Activated CD4-positive, CD25-positive, alpha-beta regulatory T cell treated with anti-CD3 and anti-CD28 coated beads, Interleukin-2, amount 50 U/mL, for 72 hours (primary cell): ENCODE data around the gene ZNF18.
"Not testable (repeated sequence)": the region's sequence is repeated elsewhere in the genome, so short reads cannot be mapped to it uniquely, and the experiment has no call there.

Source experiments
- DNase-seq: peaks from one replicate; pipeline ENCODE4 v3.0.0; 2021

The ZNF18 gene

DNA sequence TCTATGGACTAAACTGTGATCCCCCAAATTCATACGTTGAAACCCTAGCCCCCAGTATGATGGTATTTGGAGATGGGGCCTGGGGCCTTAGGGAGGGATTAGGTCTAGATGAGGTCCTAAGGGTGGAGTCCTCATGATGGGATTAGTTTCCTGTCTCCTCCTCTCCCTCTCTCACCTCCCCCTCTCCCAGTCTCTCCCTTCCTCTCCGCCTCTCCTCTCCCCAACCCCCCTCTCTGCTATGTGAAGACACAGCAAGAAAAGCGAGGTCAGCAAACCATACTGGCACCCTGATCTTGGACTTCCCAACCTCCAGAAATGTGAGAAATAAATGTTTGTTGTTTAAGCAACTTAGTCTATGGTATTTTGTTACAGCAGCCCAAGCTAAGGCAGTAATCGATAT, 15.4 kb downstream of the ZNF18 start:
- no peak for DNase-seq

DNA sequence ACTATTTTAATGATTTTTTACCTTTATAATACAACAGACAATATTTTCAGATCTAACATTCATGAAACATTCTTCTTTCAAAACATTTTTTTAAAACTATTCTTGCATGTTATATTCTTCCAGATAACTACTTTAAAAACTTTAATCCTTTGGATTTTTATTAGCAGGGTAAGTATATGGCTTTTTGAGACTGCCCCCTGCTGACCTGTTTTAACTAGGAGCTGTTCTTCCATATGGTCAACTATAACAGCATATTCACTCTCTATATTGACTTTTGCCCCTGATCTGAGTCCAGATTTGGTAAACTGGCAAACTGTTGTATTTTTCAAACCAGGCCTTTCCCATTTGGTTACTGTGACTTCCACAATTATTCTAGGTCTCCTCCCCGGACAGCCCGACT, 16.5 kb downstream of the ZNF18 start:
- no peak for DNase-seq

DNA sequence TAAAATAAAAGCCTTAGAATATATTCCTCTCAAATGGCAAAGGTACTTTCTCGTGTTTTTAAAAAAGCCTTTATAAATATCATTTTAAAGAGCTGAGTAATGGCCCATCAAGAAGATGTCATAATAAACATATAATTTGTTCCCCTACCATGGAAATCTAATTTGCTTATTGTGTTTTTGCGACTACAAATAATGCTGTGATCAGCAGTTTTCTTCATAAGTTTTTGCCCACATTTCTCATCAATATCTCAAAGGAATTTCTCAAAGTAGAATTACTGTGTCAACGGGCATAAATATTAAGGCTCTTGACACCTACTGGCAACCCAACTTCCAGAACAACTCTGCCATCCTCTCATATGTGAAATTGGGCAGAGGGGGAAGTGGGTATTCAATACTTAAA, 17.5 kb downstream of the ZNF18 start:
- no peak for DNase-seq

DNA sequence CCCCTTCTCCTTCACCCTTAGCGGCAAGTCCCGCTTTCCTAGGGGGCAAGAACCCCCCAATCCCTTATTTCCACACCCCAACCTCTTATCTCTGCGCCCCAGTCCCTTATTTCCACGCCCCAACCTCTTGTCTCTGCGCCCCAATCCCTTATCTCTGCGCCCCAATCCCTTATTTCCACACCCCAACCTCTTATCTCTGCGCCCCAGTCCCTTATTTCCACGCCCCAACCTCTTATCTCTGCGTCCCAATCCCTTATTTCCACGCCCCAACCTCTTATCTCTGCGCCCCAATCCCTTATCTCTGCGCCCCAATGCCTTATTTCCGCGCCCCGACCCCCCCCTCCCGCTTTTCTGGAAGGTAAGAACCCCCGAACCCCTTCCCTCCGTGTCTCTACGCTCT, 24.5 kb downstream of the ZNF18 start:
- not testable (repeated sequence) for DNase-seq

DNA sequence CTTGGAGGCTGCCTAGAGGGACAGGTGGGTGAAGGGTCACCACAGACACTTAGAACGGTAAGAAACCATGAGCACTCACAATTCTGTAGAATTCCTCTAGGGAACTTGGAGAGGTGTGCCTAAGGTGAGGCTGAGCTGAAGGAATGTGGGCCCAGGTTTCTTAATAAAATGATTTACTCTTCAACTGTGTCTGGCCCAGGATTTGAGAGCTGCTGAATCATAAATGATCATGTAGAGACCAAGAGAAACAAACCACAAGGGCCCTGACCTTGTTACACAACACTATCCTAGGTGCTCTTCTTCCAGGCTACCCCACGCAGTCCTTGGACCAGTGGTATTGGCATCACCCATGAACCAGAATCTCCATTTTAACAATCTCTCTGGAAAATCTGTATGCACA, 27.7 kb downstream of the ZNF18 start:
- DNase-seq = no peak

DNA sequence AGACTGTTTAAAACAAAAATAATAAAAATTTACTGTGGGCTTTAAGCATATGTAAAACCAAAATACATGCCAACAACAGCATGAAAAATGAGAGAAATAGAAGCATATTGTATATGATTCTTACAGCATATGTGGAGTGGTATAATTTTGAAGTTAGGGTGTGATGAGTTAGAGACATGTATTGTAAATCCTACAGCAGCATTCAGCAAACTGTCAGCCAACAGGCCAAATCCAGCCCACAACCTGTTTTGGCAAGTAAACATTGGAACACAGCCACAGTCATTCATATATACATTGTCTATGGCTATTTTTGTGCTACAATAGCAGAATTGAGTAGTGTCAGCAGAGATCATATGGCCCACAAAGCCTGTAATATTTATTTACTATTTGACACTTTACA, 42.3 kb downstream of the ZNF18 start:
- DNase-seq = no peak

DNA sequence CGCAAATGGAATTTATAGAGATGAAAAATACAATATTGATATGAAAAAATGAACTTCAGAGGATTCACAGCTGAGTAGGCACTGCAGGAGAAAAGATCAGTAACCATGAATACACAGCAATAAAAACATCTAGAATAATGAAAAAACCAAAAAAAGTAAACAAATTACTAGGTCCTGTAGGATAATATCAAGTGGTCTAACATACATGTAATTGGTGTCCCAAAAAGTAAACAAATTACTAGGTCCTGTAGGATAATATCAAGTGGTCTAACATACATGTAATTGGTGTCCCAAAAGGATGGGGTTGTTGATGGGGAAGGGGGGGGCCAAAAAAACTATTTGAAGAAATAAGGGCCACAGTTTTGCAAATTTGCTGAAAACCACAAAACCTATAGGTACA, 43.4 kb downstream of the ZNF18 start:
- DNase-seq = no peak

DNA sequence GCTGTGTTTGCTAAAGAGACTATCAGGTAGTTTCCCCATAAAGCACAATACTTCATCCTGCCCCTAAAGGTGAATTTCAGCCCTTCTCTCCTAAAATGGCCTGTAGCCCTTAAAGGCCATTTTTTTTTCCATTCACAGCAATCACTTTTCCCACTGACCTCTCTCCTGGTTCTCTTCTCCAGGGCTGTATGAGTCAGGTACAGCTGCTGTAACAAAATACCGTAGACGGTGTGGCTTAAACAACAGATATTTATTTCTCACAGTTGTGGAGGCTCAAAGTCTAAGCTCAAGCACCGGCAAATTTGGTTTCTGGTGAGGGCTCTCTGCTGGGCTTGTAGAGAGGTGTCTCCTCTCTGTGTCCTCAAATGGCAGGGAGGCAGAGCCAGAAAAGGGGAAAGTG, 44.7 kb downstream of the ZNF18 start:
- no peak for DNase-seq

DNA sequence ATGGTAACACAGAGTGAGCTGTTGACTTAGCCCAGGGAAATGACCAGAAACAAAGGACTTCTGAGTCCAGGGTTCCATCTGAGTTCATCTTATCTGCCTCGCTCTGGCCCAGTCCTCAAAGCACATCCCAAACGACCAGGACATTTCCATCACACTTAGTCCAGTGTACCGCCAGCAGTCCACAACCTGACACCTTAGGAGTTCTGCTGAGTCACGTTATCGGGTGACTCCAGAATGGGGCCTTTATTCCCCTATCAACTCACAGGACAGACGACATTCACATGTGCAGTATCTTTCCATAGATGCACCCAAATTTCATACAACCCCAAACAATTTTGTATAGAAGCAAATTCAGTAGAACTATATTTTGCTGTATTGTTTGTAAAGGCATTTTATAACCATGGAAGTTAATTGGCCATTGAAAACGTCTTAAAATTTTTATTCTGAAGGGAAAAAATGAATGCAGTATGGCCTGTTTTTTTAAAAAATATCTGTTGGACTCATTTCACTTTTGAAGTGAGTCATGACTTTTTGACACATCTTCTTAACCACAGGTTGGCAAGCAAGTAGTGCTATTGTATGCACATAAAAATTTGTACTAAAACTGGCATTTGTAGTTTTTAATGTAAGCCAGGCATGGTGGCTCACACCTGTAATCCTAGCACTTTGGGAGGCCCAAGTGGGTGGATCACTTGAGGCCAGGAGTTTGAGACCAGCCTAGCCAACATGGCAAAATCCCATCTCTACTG, 46.3 kb downstream of the ZNF18 start:
- no peak for DNase-seq

DNA sequence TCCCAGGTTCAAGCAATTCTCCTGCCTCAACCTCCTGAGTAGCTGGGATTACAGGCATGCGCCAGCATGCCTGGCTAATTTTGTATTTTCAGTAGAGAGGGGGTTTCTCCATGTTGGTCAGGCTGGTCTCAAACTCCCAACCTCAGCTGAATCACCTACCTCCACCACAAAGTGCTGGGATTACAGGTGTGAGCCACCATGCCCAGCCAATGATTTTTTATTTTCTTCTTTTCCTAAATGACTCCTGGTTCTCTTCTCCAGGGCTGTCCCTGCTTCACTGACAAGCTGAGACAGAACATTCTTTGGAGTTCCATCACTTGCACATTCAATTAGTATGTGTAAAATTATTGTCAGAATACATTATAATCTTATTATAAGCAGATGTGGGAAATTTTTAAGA, 47.7 kb downstream of the ZNF18 start:
- not testable (repeated sequence) for DNase-seq

DNA sequence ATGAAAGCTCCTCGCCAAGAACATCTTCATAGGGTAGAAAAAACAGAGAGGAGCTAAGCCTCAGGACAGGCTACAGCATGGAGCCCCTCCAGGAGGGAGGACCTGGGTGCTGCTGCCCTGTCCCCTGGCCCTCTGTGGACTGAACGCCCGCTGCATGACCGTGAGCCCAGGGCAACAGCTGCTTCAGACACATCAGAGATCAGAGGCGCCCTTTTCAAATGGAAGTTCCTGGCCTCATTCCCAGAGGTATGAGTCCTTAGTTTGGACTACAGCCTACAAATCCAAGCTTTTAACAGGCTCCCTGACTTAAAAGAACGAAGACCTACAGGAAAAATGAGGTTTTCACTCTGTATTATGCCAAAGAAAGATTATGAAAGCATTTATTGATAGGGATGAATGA, 48.5 kb downstream of the ZNF18 start:
- DNase-seq = no peak

DNA sequence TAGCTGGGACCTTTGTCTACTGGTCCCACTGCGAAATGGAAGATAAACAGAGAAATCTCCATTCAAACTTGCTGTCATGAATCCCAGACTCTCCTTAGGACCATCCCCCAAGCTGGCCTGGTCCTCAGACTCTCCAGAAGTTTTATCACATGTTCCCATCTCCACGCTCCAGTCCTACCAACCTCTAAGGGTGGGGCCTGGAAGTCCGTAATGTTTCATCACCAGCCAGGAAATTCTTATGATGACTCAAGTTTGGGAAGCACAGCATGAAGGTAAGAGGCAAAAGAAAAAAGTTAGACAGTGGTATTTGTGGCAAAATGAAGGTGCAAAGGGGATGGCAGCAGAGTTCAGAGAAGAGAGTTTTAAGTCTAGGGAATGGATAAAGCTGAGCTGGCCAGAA, 52.7 kb downstream of the ZNF18 start:
- DNase-seq = no peak

DNA sequence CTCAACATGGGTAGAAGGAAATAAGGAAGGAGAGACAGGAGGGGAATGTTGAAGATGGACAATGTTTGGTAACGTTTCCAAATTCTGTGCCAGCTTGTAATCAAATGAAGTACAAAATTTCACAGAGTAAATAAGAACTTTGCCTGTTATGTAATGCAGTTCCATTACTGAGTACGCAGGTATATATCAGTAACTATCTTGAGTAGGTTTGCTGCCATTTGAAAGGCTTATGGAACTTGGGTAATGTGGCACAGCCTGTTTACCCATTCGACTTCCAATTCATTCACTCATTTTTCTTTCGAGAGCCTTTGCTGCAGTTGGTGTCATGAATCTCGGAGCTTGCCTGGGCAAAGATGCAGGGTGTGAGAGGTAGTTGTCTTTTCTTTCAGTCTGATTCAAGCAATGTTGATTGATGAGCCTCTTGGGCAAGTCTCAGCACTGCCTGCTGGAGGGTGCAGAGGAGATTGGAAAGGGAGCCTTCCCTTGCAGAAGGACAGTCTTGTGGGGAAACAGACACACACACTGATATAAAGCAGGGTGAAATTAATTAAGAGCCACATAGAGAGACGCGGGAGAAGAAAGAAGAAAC, 53.4 kb downstream of the ZNF18 start:
- DNase-seq = no peak

DNA sequence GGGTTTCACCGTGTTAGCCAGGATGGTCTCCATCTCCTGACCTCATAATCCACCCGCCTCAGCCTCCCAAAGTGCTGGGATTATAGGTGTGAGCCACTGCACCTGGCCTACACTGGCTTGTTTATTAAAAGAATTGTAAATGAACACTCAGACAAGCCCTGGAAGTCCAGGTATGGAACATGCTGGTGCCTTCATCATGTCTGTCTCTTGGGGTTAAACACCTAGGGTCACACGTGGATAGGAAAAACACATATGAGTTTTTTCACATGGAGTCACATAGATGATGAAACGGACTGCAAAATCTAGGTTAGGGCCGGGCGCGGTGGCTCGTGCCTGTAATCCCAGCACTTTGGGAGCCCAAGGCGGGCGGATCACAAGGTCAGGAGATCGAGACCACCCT, 54.2 kb downstream of the ZNF18 start:
- DNase-seq = not testable (repeated sequence)

DNA sequence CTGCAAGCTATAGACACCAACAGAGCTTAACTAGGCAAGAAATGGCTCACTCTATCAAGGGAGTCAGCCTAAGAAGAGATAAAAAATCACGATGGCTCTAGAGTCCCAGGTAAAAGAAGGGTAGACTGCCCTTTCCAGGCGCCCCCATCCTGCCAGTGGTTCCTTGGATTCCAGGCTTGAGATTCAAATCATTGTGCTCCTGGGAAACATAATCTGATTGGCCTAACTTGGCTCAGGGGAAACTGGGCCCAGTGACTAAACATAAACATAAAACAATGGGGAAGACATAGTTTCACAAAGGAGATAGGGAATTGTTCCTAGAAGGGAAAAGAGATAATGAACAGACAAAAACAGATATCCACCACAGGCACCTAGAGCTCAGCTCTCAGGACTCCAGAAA, 56.4 kb downstream of the ZNF18 start:
- no peak for DNase-seq

DNA sequence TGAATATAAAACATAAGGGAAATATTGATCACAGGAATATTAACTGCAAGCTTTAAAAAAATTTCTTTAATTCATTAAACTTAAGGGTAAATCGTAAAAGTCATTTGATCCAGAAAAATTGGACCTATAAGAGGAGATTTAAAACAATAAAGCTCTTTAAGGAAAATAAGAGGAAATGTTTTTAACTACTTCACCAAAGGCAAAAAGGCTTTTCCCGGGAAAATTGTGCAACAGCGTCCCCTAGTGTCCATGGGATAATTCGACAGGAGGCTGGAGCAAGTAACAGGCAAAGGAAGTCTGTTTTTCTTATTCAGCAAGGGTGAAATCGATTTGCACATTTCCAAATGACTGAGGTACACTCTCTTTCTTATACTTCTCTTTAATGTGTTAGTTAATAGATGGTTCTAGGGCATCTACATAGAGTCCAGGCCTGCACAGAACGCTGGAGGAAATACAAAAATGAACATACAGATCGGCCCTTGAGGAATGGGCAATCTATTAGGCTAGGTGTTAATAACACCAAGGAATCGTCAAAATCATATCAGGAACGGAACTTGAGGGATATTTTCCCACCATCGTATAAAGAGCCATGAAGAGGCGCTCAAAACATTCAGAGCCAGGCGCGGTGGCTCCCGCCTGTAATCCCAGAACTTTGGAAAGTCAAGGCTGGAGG, 61.4 kb downstream of the ZNF18 start:
- DNase-seq = no peak

DNA sequence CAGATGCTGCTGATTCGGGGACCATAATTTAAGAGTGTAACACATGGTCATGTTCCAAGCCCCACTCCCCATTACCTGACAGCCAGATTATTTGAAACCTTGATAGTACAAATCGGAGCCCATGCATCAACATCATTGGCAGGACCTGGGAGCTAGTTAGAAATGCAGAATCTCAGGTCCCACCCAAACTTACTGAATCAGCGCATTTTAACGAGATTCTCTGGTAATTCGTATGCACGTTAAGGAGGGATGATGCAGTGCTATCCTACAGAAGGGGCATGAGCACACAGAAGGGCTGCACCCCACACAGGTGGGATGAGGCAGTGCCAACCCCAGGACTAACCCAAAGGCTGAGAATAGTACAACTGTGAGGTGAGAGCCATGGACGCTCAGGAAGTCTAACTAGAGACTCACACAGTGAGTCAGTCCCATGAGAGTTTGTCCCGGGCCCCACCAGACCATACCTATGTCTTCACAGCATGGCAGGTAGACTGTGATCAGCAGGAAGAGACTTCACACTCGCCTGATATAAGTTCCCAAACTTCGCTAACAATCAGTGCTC, 64.9 kb downstream of the ZNF18 start:
- no peak for DNase-seq

DNA sequence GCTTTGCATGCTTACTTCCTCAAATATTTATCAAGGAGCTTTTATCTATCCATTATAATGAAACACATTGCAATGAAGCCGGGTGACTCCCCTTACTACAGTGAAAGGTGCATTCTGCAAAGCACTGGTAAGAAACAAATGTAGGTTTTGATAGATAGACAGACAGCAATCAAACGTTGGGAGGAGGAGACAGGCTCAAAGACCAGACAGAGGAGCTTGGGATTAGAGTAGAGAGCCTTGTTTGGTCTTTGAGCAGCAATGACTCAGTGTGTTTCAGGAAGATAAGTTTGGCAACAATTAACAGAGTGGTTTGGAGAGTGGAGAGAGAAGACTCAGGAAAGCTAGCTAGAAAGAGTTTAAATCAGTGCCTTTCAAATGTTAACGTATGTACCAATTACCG, 68.8 kb downstream of the ZNF18 start:
- DNase-seq = no peak
